Gastroesophageal sphincter (tissue), 3 donors: ENCODE data around the gene CD37.

Experiments
- POLR2A ChIP-seq, 2 donors: fragments of 450-650 bp; IDR thresholded peaks; one replicate each; pipeline ENCODE4 v1.6.1; 2017; ENCODE audit warnings: antibody characterized with exemption in 2 of 2, mild to moderate bottlenecking in 2 of 2, moderate library complexity in 1 of 2
- TF ChIP-seq, protein P1 (sequence below), 4 experiments: fragments of 200-600 bp in 2 of 4; fragments of 450-650 bp in 2 of 4; sonication (generic) in 1 of 4; IDR thresholded peaks; one replicate each; pipeline ENCODE4 v1.5.1; 2017 to 2019; ENCODE audit warnings: antibody characterized with exemption in 4 of 4, mild to moderate bottlenecking in 2 of 4, moderate library complexity in 2 of 4

GRCh38 chr19:49301165-49301865 lies 33.9 kb upstream of the CD37 start:
- TF ChIP-seq, protein P1, sequence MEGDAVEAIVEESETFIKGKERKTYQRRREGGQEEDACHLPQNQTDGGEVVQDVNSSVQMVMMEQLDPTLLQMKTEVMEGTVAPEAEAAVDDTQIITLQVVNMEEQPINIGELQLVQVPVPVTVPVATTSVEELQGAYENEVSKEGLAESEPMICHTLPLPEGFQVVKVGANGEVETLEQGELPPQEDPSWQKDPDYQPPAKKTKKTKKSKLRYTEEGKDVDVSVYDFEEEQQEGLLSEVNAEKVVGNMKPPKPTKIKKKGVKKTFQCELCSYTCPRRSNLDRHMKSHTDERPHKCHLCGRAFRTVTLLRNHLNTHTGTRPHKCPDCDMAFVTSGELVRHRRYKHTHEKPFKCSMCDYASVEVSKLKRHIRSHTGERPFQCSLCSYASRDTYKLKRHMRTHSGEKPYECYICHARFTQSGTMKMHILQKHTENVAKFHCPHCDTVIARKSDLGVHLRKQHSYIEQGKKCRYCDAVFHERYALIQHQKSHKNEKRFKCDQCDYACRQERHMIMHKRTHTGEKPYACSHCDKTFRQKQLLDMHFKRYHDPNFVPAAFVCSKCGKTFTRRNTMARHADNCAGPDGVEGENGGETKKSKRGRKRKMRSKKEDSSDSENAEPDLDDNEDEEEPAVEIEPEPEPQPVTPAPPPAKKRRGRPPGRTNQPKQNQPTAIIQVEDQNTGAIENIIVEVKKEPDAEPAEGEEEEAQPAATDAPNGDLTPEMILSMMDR (IDR thresholded peaks at IDR 0.05) = peak; percentile 43 to 79 (median 56)
- no peak for TF ChIP-seq POLR2A (IDR thresholded peaks at IDR 0.05)
